ENCODE measurements around the gene GRK5.
"Not testable (repeated sequence)": the region's sequence is repeated elsewhere in the genome, so short reads cannot be mapped to it uniquely, and the experiment has no call there.

The GRK5 gene

GRCh38 chr10:119462773-119463172 lies 255.4 kb downstream of the GRK5 start:
- H2AK5ac ChIP-seq (ENCODE audit: low read length, severe bottlenecking): no peak overlapping the region
- H3K23ac ChIP-seq (ENCODE audit: low read length in 2 of 2): no peak overlapping the region
- no peaks in the 10 kb centered on the region for H3K79me1 ChIP-seq (replicated peaks; ENCODE audit: low read length, poor library complexity, severe bottlenecking)
- no peak overlapping the region for H3K14ac ChIP-seq (ENCODE audit: low read length in 2 of 2)
- no peak overlapping the region for H3K27ac ChIP-seq (ENCODE audit: low read length, poor library complexity, severe bottlenecking)
- H2BK15ac ChIP-seq (ENCODE audit: low read depth, poor library complexity, severe bottlenecking): no peak overlapping the region
- H4K91ac ChIP-seq (ENCODE audit: low read length): no peak overlapping the region
- peaks cover 11% of the 10 kb centered on the region for H3K9me3 ChIP-seq (ENCODE audit: control insufficient read depth, low read length)
- peaks cover 7% of the 10 kb centered on the region for H3K4me1 ChIP-seq (ENCODE audit: control insufficient read depth, insufficient read depth, low read depth, low read length)
- H2BK5ac ChIP-seq (ENCODE audit: low read depth, low read length, poor library complexity, severe bottlenecking): no peak overlapping the region
- H3K9ac ChIP-seq (ENCODE audit: low read length): no peak overlapping the region
- no peak overlapping the region for H3K4me3 ChIP-seq (ENCODE audit: insufficient read depth in 1 of 2, low read depth in 1 of 2, low read length in 2 of 2)
- H3K4me2 ChIP-seq (ENCODE audit: low read length, poor library complexity, severe bottlenecking): no peak overlapping the region
- no peak overlapping the region for H2AFZ ChIP-seq (ENCODE audit: low read depth, low read length)
- H2BK120ac ChIP-seq (ENCODE audit: low read depth, low read length): no peak overlapping the region
- WGBS: 85% methylated on average over 4 of the region's 4 CpGs
- peaks cover 15 to 42% of the 10 kb centered on the region in 2 experiments for H3K27me3 ChIP-seq (ENCODE audit: control insufficient read depth in 1 of 2, insufficient read depth in 1 of 2, low read length in 2 of 2)
- H3K18ac ChIP-seq (ENCODE audit: low read depth in 1 of 2, low read length in 2 of 2): no peak overlapping the region
- no peak for DNase-seq
- H3K4ac ChIP-seq (ENCODE audit: low read depth in 1 of 2, low read length in 2 of 2): no peak overlapping the region
- no peak overlapping the region for H2BK12ac ChIP-seq (ENCODE audit: low read length in 2 of 2)
- H4K8ac ChIP-seq (ENCODE audit: low read length): no peak overlapping the region
- H3K36me3 ChIP-seq (ENCODE audit: control insufficient read depth in 1 of 2, insufficient read depth in 2 of 2, low read depth in 1 of 2, low read length in 2 of 2): peaks cover 0 to 3% of the 10 kb centered on the region in 2 experiments

- H3K4me3 ChIP-seq (ENCODE audit: insufficient read depth in 1 of 2, low read depth in 1 of 2, low read length in 2 of 2); H4K91ac ChIP-seq (ENCODE audit: low read length); H2BK5ac ChIP-seq (ENCODE audit: low read depth, low read length, poor library complexity, severe bottlenecking); H4K8ac ChIP-seq (ENCODE audit: low read length); H3K4ac ChIP-seq (ENCODE audit: low read depth in 1 of 2, low read length in 2 of 2); H3K4me2 ChIP-seq (ENCODE audit: low read length, poor library complexity, severe bottlenecking); H2BK120ac ChIP-seq (ENCODE audit: low read depth, low read length); H3K79me1 ChIP-seq (replicated peaks; ENCODE audit: low read length, poor library complexity, severe bottlenecking); H3K23ac ChIP-seq (ENCODE audit: low read length in 2 of 2); H3K9ac ChIP-seq (ENCODE audit: low read length); H3K27ac ChIP-seq (ENCODE audit: low read length, poor library complexity, severe bottlenecking); H2BK15ac ChIP-seq (ENCODE audit: low read depth, poor library complexity, severe bottlenecking); DNase-seq; H2AK5ac ChIP-seq (ENCODE audit: low read length, severe bottlenecking); H3K36me3 ChIP-seq (ENCODE audit: control insufficient read depth in 1 of 2, insufficient read depth in 2 of 2, low read depth in 1 of 2, low read length in 2 of 2); H3K14ac ChIP-seq (ENCODE audit: low read length in 2 of 2); H3K4me1 ChIP-seq (ENCODE audit: control insufficient read depth, insufficient read depth, low read depth, low read length); H3K18ac ChIP-seq (ENCODE audit: low read depth in 1 of 2, low read length in 2 of 2); H2AFZ ChIP-seq (ENCODE audit: low read depth, low read length); H2BK12ac ChIP-seq (ENCODE audit: low read length in 2 of 2): not testable (repeated sequence)
- Histone ChIP-seq H3K27me3 (ENCODE audit: control insufficient read depth in 1 of 2, insufficient read depth in 1 of 2, low read length in 2 of 2) (peaks cover 16 to 45% of the 10 kb centered on the region in 2 experiments), H3K9me3 (ENCODE audit: control insufficient read depth, low read length) (peaks cover 11% of the 10 kb centered on the region)
- 100% methylated on average over 1 of the region's 2 CpGs for WGBS
Measured at GRCh38 chr10:119463195-119463594, 255.8 kb downstream of the GRK5 start.

GRCh38 chr10:119465085-119465484 lies 257.7 kb downstream of the GRK5 start:
- Histone ChIP-seq H3K27me3 (ENCODE audit: control insufficient read depth in 1 of 2, insufficient read depth in 1 of 2, low read length in 2 of 2) (peaks cover 25 to 55% of the 10 kb centered on the region in 2 experiments), H4K8ac (ENCODE audit: low read length) (no peak overlapping the region), H3K14ac (ENCODE audit: low read length in 2 of 2) (no peak overlapping the region), H3K18ac (ENCODE audit: low read depth in 1 of 2, low read length in 2 of 2) (no peak overlapping the region), H4K91ac (ENCODE audit: low read length) (no peak overlapping the region), H2AFZ (ENCODE audit: low read depth, low read length) (no peak overlapping the region), H3K36me3 (ENCODE audit: control insufficient read depth in 1 of 2, insufficient read depth in 2 of 2, low read depth in 1 of 2, low read length in 2 of 2) (no peaks in the 10 kb centered on the region), H2AK5ac (ENCODE audit: low read length, severe bottlenecking) (no peak overlapping the region), H3K4ac (ENCODE audit: low read depth in 1 of 2, low read length in 2 of 2) (no peak overlapping the region), H2BK15ac (ENCODE audit: low read depth, poor library complexity, severe bottlenecking) (no peak overlapping the region), H3K4me2 (ENCODE audit: low read length, poor library complexity, severe bottlenecking) (no peak overlapping the region), H3K79me1 (replicated peaks; ENCODE audit: low read length, poor library complexity, severe bottlenecking) (no peaks in the 10 kb centered on the region), H3K27ac (ENCODE audit: low read length, poor library complexity, severe bottlenecking) (no peak overlapping the region), H2BK12ac (ENCODE audit: low read length in 2 of 2) (no peak overlapping the region), H3K9me3 (ENCODE audit: control insufficient read depth, low read length) (peaks cover 11% of the 10 kb centered on the region), H3K4me3 (ENCODE audit: insufficient read depth in 1 of 2, low read depth in 1 of 2, low read length in 2 of 2) (no peak overlapping the region), H3K23ac (ENCODE audit: low read length in 2 of 2) (no peak overlapping the region), H2BK120ac (ENCODE audit: low read depth, low read length) (no peak overlapping the region), H3K4me1 (ENCODE audit: control insufficient read depth, insufficient read depth, low read depth, low read length) (peaks cover 7% of the 10 kb centered on the region), H2BK5ac (ENCODE audit: low read depth, low read length, poor library complexity, severe bottlenecking) (no peak overlapping the region), H3K9ac (ENCODE audit: low read length) (no peak overlapping the region)
- WGBS: 92% methylated on average over 4 of the region's 4 CpGs
- DNase-seq: no peak

GRCh38 chr10:119466076-119466475 lies 258.7 kb downstream of the GRK5 start:
- no peak overlapping the region for H3K27ac ChIP-seq (ENCODE audit: low read length, poor library complexity, severe bottlenecking)
- no peak overlapping the region for H2AK5ac ChIP-seq (ENCODE audit: low read length, severe bottlenecking)
- H3K9me3 ChIP-seq (ENCODE audit: control insufficient read depth, low read length): peaks cover 11% of the 10 kb centered on the region
- 64% methylated on average over 9 of the region's 10 CpGs for WGBS
- no peak overlapping the region for H4K91ac ChIP-seq (ENCODE audit: low read length)
- H2AFZ ChIP-seq (ENCODE audit: low read depth, low read length): no peak overlapping the region
- no peak overlapping the region for H3K14ac ChIP-seq (ENCODE audit: low read length in 2 of 2)
- no peak overlapping the region for H3K4me3 ChIP-seq (ENCODE audit: insufficient read depth in 1 of 2, low read depth in 1 of 2, low read length in 2 of 2)
- peaks cover 30 to 64% of the 10 kb centered on the region in 2 experiments for H3K27me3 ChIP-seq (ENCODE audit: control insufficient read depth in 1 of 2, insufficient read depth in 1 of 2, low read length in 2 of 2)
- H2BK5ac ChIP-seq (ENCODE audit: low read depth, low read length, poor library complexity, severe bottlenecking): no peak overlapping the region
- no peak overlapping the region for H3K9ac ChIP-seq (ENCODE audit: low read length)
- H3K4me1 ChIP-seq (ENCODE audit: control insufficient read depth, insufficient read depth, low read depth, low read length): peaks cover 5% of the 10 kb centered on the region
- H3K4me2 ChIP-seq (ENCODE audit: low read length, poor library complexity, severe bottlenecking): no peak overlapping the region
- DNase-seq: no peak
- no peak overlapping the region for H3K23ac ChIP-seq (ENCODE audit: low read length in 2 of 2)
- no peak overlapping the region for H2BK12ac ChIP-seq (ENCODE audit: low read length in 2 of 2)
- no peaks in the 10 kb centered on the region for H3K79me1 ChIP-seq (replicated peaks; ENCODE audit: low read length, poor library complexity, severe bottlenecking)
- no peak overlapping the region for H2BK120ac ChIP-seq (ENCODE audit: low read depth, low read length)
- H2BK15ac ChIP-seq (ENCODE audit: low read depth, poor library complexity, severe bottlenecking): no peak overlapping the region
- no peaks in the 10 kb centered on the region for H3K36me3 ChIP-seq (ENCODE audit: control insufficient read depth in 1 of 2, insufficient read depth in 2 of 2, low read depth in 1 of 2, low read length in 2 of 2)
- no peak overlapping the region for H3K18ac ChIP-seq (ENCODE audit: low read depth in 1 of 2, low read length in 2 of 2)
- no peak overlapping the region for H4K8ac ChIP-seq (ENCODE audit: low read length)
- no peak overlapping the region for H3K4ac ChIP-seq (ENCODE audit: low read depth in 1 of 2, low read length in 2 of 2)

Data from mesenchymal stem cell (in vitro differentiated cells and primary cell).